ENCODE measurements around the gene SCFD1.
"Not testable (repeated sequence)": the region's sequence is repeated elsewhere in the genome, so short reads cannot be mapped to it uniquely, and the experiment has no call there.

The SCFD1 gene, protein sequence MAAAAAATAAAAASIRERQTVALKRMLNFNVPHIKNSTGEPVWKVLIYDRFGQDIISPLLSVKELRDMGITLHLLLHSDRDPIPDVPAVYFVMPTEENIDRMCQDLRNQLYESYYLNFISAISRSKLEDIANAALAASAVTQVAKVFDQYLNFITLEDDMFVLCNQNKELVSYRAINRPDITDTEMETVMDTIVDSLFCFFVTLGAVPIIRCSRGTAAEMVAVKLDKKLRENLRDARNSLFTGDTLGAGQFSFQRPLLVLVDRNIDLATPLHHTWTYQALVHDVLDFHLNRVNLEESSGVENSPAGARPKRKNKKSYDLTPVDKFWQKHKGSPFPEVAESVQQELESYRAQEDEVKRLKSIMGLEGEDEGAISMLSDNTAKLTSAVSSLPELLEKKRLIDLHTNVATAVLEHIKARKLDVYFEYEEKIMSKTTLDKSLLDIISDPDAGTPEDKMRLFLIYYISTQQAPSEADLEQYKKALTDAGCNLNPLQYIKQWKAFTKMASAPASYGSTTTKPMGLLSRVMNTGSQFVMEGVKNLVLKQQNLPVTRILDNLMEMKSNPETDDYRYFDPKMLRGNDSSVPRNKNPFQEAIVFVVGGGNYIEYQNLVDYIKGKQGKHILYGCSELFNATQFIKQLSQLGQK

GRCh38 chr14:30621940-30622830 is at the start of gene SCFD1:
TSS of gene SCFD1 (plus strand) at chr14:30622319. CDS start at chr14:30622339, 20 bp downstream.
- peak; percentile 93 for DNase-seq

GRCh38 chr14:30572771-30573170 is 49.3 kb upstream of the SCFD1 start:
- no peak for DNase-seq

DNA sequence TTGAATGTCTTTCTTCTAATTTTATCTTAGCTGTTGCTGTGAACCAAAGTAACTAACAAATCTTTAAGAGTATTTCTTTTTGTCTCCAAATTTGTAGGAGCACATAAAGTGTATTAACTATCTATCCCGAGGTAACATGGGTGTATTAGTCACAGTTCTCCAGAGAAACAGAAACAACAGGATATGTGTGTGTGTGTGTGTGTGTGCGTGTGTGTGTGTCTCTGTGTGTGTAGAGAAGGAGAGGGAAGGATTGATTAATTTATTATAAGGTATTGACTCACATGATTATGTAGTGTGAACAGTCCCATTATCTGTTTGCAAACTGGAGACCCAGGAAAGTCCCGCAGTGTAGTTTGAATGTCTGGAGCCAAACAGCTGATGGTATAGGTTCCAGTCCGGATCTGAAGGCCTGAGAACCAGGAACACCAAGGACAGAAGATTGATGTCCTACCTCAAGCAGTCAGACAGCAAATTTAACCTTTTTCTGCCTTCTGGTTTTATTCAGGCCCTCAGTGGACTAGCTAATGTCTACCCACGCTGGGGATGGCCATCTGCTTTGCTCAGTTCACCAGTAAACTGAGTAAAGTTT is 48.8 kb upstream of the SCFD1 start:
- no peak for DNase-seq

DNA sequence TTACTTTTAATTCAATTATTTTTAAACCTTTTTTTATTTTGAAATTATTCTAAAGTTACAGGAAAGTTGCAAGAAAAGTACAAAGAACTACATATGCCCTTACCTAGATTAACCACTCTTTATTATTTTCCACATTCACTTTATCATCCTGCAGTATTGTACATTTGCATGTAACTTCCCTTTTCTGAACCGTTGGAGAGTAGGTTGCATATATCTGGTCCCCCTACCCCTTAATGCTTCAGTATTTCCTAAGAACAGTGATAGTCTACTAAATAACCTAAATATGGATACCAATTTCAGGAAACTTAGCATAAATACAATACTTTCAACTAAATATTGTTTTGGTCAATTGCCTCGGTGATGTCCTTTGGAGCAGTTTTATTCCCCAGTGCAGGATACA is 48.2 kb upstream of the SCFD1 start:
- no peak for DNase-seq

DNA sequence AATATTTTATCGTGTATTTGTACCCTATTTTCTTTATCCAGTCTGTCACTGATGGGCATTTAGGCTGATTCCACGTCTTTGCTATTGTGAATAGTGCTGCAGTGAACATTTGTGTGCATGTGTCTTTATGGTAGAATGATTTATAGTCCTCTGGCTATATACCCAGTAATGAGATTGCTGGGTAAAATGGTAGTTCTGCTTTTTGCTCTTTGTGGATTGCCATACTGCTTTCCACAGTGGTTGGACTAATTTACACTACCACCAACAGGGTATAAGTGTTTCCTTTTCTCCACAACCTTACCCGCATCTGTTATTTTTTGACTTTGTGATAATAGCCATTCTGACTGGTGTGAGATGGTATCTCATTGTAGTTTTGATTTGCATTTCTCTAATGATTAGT is 47.3 kb upstream of the SCFD1 start:
- not testable (repeated sequence) for DNase-seq

DNA sequence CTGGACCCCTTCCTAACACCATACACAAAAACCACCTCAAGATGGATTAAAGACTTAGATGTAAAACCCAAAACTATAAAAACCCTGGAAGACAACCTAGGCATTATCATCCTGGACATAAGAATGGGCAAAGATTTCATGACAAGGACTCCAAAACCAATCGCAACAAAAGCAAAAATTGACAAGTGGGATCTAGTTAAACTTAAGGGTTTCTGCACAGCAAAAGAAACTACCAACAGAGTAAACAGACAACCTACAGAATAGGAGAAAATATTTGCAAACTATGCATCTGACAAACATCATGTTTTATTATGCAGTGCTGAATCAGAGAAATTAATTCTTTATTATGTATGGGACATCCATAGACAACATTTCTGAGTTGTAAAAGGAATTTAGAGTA is 45.8 kb upstream of the SCFD1 start:
- DNase-seq = not testable (repeated sequence)

DNA sequence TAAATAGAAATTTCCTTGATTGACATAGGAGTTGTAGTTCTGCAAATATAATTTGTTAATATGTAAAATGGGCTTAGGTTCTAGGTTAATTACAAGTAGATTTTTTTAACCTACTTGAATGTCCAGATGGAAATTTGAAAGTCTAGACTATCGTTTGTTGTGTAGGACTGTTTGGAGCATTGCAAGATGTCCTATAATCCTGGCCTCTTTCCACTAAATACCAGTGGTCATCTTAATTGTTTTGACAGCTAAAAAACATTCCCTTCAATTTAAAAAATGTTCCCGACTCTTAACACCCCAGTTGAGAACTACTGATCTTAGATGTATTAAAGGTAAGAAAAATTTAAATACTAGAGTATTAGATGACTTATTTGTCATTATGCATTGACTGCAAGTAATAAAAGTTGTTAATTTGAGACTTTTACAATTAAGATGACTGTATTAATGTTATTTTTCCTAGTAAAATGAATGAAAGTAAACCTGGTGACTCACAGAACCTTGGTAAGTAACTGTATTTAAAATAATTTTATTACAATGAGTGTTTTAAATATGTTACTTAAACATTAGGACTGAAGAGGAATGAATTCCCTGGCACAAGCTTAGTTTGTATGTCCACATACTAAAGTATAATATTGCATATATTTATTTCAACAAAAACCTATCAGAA is 41.4 kb upstream of the SCFD1 start:
- no peak for DNase-seq

DNA sequence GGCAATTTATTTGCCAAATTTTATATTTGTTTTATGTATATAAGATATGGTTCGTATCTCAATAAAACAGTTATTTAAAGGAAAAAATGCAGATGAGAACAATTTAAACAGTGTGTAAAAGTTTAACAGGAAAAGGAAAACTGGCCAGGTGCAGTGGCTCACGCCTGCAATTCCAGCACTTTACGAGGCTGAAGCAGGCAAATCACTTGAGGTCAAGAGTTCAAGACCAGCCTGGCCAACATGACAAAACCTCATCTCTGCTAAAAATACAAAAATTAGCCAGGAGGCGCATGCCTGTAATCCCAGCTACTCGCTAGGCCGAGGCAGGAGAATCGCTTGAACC is 40.9 kb upstream of the SCFD1 start:
- DNase-seq = no peak

GRCh38 chr14:30582376-30582775 is 39.7 kb upstream of the SCFD1 start:
- no peak for DNase-seq

GRCh38 chr14:30584058-30584630 is 38.0 kb upstream of the SCFD1 start:
- DNase-seq = no peak

DNA sequence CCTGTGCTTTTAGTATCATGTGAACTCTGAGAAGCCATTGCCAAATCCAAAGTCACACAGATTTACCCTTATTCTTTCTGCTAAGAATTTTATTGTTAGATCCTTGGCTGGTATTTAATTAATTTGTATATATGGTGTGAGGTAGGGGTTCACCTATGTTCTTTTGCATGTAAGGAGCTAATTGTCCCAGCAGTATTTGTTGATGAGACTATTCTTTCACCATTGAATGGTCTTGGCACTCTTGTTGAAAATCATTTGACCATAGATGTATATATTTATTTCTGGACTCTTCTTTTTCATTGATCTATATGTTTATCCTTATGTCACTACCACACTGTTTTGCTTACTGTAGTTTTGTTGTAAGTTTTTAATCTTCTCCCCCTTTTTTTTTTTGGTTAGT is 36.9 kb upstream of the SCFD1 start:
- no peak for DNase-seq

DNA sequence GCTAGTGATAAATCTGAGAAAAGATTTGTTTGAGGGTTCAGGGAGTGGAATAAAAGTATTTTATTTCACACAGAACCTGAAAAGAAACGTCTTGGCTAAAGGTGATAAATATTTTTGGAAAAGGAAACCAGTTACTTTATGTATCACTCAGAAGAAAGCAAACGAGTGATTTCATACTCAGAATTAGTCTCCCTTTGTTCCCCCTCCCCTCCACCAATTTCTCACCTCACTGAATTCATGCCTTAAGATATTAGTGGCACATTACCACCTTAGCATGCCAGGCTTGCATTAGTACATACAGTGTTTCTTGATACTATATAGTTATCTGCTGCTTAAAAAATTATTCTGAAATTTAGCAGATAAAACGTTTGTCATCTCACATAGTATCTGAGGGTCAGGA is 35.0 kb upstream of the SCFD1 start:
- DNase-seq = no peak

GRCh38 chr14:30588873-30589272 is 33.2 kb upstream of the SCFD1 start:
- no peak for DNase-seq

DNA sequence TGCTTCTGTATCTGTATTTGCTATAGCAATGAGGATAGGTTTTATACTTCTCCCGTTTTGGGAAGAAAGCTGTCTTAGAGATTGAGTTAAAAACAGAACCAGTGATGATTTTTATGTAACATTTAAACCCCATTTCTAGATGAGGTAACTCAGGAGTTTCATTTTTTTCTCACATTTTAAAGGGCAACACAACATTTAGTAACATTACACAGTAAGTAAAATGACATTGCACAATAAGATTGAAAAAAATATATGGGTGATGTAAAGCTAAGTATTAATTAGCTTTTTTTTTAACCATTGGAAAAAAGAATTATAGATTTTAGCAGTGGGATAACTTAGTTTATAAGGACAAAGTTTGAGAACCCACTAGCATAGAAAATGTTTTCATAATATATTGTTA is 25.2 kb upstream of the SCFD1 start:
- DNase-seq = no peak

DNA sequence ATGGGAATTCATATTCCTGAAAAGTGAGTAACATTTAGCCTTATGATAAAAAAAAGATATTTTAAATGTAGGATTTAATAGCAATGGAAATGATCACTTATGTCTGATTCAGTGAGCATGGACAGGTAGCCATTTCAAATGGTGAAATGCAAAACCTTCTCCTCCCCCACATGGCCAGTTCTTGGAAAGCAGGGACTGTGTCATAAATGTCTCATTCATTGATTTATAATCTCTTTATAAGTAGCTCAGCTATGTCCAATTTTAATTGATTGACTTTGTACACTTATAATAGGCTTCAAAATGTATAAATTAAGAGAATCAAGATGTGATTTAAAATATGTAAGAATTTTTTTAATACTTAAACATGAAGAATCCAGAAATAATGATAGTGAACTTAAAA is 24.6 kb upstream of the SCFD1 start:
- no peak for DNase-seq

GRCh38 chr14:30600922-30601918 is 20.9 kb upstream of the SCFD1 start:
- DNase-seq = no peak

DNA sequence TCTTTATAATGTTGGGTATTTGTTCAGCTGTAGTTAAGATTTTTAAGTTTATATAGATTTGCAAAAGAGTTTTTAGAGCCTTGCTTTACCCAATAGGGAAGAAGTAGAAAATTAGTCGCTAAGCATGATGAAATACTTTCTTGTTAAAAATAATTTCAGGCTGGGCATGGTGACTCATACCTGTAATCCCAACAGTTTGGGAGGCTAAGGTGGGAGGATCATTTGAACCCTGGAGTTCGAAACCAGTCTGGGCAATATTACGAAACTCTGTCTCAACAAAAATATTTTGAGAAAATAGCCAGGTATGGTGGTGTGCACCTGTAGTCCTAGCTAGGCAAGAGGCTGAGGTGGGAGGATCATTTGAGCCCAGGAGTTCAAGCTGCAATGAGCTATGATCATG is 18.7 kb upstream of the SCFD1 start:
- no peak for DNase-seq

DNA sequence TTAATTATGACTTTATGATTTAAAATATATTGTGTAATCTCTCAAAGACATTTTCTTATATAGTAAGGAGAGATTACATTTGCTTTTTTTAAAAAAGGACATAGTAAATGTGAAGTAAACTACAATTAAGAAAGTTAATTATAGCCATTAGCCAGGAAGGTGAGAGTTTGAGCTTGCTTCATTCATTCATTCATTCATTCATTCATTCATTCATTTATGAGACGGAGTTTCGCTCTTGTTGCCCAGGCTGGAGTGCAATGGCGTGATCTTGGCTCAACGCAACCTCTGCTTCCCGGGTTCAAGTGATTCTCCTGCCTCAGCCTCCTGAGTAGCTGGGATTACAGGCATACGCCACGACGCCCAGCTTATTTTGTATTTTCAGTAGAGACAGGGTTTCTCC is 17.4 kb upstream of the SCFD1 start:
- DNase-seq = not testable (repeated sequence)

- DNase-seq = no peak
Measured at GRCh38 chr14:30607156-30607780, 14.9 kb upstream of the SCFD1 start.

DNA sequence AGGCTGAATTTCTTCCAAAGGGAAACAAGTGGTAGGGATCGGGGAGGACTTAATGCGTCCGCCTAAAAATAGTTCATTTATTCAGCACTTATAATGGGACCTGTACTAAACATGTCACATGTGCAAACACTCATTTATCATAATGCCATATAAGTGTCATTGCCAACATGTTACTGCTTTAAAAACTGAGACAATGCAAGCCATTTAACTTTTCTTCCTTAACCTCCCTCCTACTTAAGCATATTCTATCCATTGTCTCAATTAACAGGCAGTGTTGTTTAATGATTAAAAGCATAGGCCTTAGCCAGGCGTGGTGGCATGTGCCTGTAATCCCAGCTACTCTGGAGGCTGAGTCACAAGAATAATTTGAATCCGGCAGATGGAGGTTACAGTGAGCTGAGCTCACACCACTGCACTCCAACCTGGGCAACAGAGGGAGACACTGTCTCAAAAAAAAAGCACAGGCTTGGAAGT is 13.5 kb upstream of the SCFD1 start:
- no peak for DNase-seq
